Coronary artery (tissue), 2 donors: Measurements from ENCODE around the gene LRRTM4.
"Not testable (repeated sequence)": the region's sequence is repeated elsewhere in the genome, so short reads cannot be mapped to it uniquely, and the experiment has no call there.

Source experiments
- DNase-seq: peaks from one replicate; pipeline ENCODE4 v3.0.0-alpha.2; 2017; ENCODE audit warnings: low spot score
- H3K27ac ChIP-seq, 2 donors: fragments of 200-600 bp; sonication (generic); one replicate each; pipeline ENCODE4 v1.5.1; 2016 to 2019
- H3K4me3 ChIP-seq: fragments of 200-600 bp; sonication (generic); 2 replicates; pipeline ENCODE4 v1.5.1; 2016; ENCODE audit warnings: mild to moderate bottlenecking, moderate library complexity
- TF ChIP-seq, protein P1 (sequence below): fragments of 200-600 bp; sonication (generic); IDR thresholded peaks from one replicate; pipeline ENCODE4 v1.5.1; 2019; ENCODE audit warnings: antibody characterized with exemption

Gene LRRTM4

DNA sequence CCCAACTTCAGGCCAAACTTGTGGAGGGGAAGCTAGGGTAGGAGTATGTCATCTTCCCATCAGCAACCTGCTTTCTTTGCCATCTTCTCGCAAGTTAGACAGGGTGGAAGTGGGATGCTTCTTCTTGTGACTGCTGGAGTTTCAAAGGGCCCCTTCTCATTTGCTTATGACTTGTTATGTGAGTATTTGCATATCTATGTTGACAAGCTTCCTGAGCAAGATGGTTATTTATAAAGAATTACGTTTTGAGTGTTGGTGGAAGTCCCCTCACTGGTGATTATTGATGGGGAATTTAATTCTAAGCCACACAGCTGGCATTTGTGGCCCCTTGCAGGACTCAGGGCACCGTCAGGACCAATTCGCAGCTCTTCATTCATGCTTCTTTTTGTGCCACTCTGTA lies 791.0 kb downstream of the LRRTM4 start:
- no peak overlapping the region for H3K27ac ChIP-seq
- H3K4me3 ChIP-seq, result no peak overlapping the region
- TF ChIP-seq, protein P1, sequence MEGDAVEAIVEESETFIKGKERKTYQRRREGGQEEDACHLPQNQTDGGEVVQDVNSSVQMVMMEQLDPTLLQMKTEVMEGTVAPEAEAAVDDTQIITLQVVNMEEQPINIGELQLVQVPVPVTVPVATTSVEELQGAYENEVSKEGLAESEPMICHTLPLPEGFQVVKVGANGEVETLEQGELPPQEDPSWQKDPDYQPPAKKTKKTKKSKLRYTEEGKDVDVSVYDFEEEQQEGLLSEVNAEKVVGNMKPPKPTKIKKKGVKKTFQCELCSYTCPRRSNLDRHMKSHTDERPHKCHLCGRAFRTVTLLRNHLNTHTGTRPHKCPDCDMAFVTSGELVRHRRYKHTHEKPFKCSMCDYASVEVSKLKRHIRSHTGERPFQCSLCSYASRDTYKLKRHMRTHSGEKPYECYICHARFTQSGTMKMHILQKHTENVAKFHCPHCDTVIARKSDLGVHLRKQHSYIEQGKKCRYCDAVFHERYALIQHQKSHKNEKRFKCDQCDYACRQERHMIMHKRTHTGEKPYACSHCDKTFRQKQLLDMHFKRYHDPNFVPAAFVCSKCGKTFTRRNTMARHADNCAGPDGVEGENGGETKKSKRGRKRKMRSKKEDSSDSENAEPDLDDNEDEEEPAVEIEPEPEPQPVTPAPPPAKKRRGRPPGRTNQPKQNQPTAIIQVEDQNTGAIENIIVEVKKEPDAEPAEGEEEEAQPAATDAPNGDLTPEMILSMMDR, result no peak
- no peak for DNase-seq

DNA sequence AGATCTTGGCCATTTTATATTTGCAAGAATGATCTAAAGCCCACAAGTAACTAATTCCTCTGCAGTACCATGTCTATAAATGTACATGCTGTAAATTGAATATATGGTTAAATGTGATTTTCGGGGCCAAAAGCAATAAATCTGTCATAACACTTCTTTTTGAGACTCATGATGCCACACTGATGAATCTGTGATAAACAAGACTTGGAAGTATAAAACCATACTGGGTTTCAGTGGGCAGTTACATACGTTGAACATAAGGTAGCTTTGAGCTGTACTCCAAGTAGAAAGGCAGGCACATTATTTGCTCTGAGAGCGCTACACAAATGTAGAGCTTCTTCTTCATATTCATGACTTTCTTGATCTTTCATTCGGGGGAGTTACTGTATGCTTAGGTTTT lies 792.2 kb downstream of the LRRTM4 start:
- no peak for DNase-seq
- TF ChIP-seq, protein P1, result no peak
- Histone ChIP-seq H3K4me3 (no peak overlapping the region), H3K27ac (no peak overlapping the region)

DNA sequence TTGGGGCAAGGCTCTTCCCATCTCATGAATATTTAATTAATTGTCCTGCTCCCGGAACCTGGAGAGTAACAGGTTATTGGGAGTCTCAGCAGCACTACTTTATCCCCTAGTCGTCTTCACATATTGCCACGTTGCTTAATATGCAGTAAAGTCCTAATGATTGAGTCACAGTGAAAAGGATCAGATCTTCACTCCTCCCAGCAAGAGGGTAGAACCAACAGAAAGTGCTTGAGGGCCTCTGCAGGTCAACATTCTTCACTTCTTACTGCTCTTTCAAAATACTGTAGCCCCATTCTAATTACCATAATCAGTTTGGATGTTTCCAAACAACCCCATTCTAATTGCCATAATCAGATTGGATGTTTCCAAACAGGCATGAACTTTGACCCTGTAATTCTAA lies 801.0 kb downstream of the LRRTM4 start:
- no peak for DNase-seq
- H3K4me3 ChIP-seq, result no peak overlapping the region
- TF ChIP-seq, protein P1, result no peak
- no peak overlapping the region for H3K27ac ChIP-seq

DNA sequence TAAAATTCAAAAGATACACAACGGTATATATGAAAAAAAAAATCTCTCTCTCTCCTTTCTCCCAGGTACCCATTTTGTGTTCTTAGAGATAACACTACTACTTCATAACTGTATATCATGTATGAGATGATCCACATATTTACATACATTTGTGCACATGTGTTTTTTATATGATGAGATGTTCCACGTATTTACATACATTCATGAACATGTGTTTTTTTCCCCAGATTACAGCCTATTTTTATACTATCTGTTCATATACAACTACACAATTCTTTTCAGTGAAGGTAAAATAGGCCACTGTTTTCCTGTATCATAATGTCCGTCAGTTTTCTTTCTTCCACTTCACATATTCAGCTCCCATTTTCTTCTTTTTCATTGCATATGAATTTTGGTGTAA lies 808.9 kb downstream of the LRRTM4 start:
- no peak overlapping the region for H3K27ac ChIP-seq
- no peak for DNase-seq
- H3K4me3 ChIP-seq, result no peak overlapping the region
- TF ChIP-seq, protein P1, result no peak

DNA sequence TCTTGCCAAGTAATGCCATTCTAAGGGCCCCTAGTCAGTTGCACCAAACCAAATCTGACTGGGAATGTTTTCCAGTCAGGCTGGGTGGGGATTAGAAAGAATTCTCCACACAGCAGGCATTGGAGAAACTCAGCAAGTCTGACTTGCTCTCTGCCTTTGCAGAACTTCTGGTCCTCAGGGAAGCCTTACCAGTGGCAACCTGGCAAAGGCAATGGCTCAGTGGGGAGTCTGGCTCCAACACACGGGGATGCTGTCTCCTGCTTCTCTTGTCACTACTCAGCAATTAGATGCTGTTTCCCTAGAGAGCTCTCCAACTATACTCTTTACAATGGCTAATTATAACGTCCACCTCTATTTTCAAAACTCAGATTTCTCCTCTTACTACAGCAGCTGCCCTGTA lies 810.7 kb downstream of the LRRTM4 start:
- Histone ChIP-seq H3K4me3 (no peak overlapping the region), H3K27ac (no peak overlapping the region)
- TF ChIP-seq, protein P1, result no peak
- DNase-seq, result no peak

DNA sequence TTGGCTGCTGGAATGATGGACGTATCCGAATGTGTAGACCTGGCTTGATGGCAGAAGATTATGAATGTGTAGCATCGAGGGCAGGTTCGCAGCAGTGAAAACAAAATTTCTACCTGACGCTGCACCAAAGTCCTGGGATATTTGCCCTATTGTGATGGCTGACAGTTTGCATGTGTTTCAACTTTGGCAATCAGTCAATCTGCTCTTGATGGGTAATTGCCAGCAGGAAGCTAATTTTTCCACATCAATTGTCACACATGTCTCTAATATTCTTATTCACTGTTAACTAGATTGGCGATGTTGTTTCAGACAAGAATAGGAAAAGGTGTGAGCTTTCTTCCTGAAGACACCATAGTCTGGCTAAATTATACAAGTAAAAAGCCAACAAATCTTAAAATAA lies 821.3 kb downstream of the LRRTM4 start:
- Histone ChIP-seq H3K27ac (no peak overlapping the region), H3K4me3 (no peak overlapping the region)
- TF ChIP-seq, protein P1, result no peak
- DNase-seq, result no peak

DNA sequence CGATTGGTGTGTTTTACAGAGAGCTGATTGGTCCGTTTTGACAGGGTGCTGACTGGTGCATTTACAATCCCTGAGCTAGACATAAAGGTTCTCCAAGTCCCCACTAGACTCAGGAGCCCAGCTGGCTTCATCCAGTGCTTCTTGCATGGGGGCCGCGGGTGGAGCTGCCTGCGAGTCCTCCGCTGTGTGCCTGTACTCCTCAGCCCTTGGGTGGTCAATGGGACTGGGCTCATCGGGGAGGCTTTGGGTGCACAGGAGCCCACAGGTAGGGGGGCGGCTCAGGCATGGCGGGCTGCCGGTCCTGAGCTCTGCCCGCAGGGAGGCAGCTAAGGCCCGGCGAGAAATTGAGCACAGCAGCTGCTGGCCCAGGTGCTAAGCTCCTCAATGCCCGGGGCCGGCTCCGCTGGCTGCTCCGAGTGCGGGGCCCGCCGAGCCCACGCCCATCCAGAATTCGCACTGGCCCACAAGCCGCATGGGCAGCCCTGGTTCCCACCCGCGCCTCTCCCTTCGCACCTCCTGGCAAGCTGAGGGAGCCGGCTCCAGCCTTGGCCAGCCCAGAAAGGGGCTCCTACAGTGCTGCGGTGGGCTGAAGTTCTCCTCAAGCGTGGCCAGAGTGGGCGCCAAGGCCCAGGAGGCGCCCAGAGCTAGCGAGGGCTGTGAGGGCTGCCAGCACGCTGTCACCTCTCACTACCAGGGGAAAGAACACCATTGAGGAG lies 824.0 kb downstream of the LRRTM4 start:
- not testable (repeated sequence) for H3K4me3 ChIP-seq, H3K27ac ChIP-seq, DNase-seq
